ENCODE measurements around the gene TMEM108.

TMEM108 gene

GRCh38 chr3:133187870-133188379, 149.7 kb downstream of the TMEM108 start (continued):
- no peak for TF ChIP-seq ZNF394 (tag by site-specific recombination; IDR thresholded peaks at IDR 0.05; ENCODE audit: borderline replicate concordance)
- no peak for TF ChIP-seq ZNF133 (tag by site-specific recombination; IDR thresholded peaks at IDR 0.05)
- no peak for TF ChIP-seq HOXC10 (CRISPR knock-in tag; IDR thresholded peaks at IDR 0.05)
- TF ChIP-seq ZFP41 (tag by site-specific recombination; IDR thresholded peaks at IDR 0.05; ENCODE audit: borderline replicate concordance): no peak
- TF ChIP-seq ZNF488 (tag by site-specific recombination; IDR thresholded peaks at IDR 0.05): no peak
- TF ChIP-seq ZFP3 (tag by site-specific recombination; IDR thresholded peaks at IDR 0.05; ENCODE audit: low read depth): no peak

- H3K9me3 ChIP-seq (ENCODE audit: control insufficient read depth, insufficient read depth, low read depth, low read length): no peaks in the 10 kb centered on the region
- H3K27ac ChIP-seq (ENCODE audit: extremely low read depth, low read depth, low read length): no peak overlapping the region
- CTCF ChIA-PET: interaction anchor here (1.7 kb wide), 1 partner anchor 148 kb away, joined by 4 read pairs; no protein-coding TSS in a partner anchor
Observed at GRCh38 chr3:133188996-133189395, 150.8 kb downstream of the TMEM108 start.

GRCh38 chr3:133189893-133190292, 151.7 kb downstream of the TMEM108 start:
- CTCF ChIA-PET: interaction anchor here (1.7 kb wide), 1 partner anchor 149 kb away, joined by 4 read pairs; no protein-coding TSS in a partner anchor

More at GRCh38 chr3:133188996-133189395, 150.8 kb downstream of the TMEM108 start:
- Histone ChIP-seq H3K36me3 (ENCODE audit: control insufficient read depth in 2 of 2, insufficient read depth in 1 of 2, low read length in 2 of 2) (no peaks in the 10 kb centered on the region), H3K4me3 (ENCODE audit: low read depth, low read length) (no peak overlapping the region), H3K4me1 (ENCODE audit: control insufficient read depth, insufficient read depth, low read length) (no peaks in the 10 kb centered on the region)
- TF ChIP-seq ZNF558 (tag by site-specific recombination; IDR thresholded peaks at IDR 0.05): no peak
- TF ChIP-seq ZNF791 (tag by site-specific recombination; IDR thresholded peaks at IDR 0.05): no peak
- TF ChIP-seq ZBTB17 (tag by site-specific recombination; IDR thresholded peaks at IDR 0.05): no peak
- TF ChIP-seq ZNF514 (tag by site-specific recombination; IDR thresholded peaks at IDR 0.05): no peak
- TF ChIP-seq ZFP37 (tag by site-specific recombination; IDR thresholded peaks at IDR 0.05): no peak
- TF ChIP-seq, protein P1, sequence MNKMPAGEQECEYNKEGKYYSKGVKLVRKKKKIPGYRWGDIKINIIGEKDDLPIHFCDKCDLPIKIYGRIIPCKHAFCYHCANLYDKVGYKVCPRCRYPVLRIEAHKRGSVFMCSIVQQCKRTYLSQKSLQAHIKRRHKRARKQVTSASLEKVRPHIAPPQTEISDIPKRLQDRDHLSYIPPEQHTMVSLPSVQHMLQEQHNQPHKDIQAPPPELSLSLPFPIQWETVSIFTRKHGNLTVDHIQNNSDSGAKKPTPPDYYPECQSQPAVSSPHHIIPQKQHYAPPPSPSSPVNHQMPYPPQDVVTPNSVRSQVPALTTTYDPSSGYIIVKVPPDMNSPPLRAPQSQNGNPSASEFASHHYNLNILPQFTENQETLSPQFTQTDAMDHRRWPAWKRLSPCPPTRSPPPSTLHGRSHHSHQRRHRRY (tag by site-specific recombination; IDR thresholded peaks at IDR 0.05): no peak
- TF ChIP-seq ZNF391 (tag by site-specific recombination; IDR thresholded peaks at IDR 0.05; ENCODE audit: borderline replicate concordance, low read depth): no peak
- no peak for TF ChIP-seq ZNF274 (IDR thresholded peaks at IDR 0.05; ENCODE audit: low read length)
- TF ChIP-seq ZNF274 (tag by site-specific recombination; IDR thresholded peaks at IDR 0.05; ENCODE audit: borderline replicate concordance): no peak
- no peak for TF ChIP-seq GLI2 (tag by site-specific recombination; IDR thresholded peaks at IDR 0.05; ENCODE audit: borderline replicate concordance, low read depth)
- TF ChIP-seq ZNF677 (tag by site-specific recombination; IDR thresholded peaks at IDR 0.05): no peak
- POLR2A ChIA-PET: no interaction called here

DNA sequence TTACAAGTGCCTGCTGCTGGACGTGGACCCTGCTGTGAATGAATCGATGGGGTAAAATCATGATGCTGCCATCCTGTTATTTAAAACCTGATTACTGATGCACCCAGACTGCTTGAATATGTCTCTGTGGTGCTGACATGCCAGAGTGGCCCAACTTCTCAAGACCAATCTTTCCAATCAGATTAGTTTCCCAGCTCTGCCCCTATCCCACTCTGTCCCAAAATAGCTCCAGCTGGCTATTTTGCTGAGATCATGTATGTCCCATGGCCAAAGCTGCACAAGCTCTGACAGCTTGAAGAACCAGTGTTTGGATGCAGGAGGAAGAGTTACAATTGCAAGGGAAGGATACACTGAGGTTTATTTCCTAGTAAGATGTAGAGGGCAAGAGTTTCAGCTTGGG, 153.6 kb downstream of the TMEM108 start:
- no peaks in the 10 kb centered on the region for H3K9me3 ChIP-seq (ENCODE audit: control insufficient read depth, insufficient read depth, low read depth, low read length)
- H3K4me1 ChIP-seq (ENCODE audit: control insufficient read depth, insufficient read depth, low read length): no peaks in the 10 kb centered on the region
- H3K4me3 ChIP-seq (ENCODE audit: low read depth, low read length): no peak overlapping the region
- TF ChIP-seq ZBTB8A (tag by site-specific recombination; IDR thresholded peaks at IDR 0.05) (no peak), ZIC2 (tag by site-specific recombination; IDR thresholded peaks at IDR 0.05) (peak; percentile 35; the same call in 1 of the 2 replicates), ZNF146 (tag by site-specific recombination; IDR thresholded peaks at IDR 0.05) (no peak)
- ChIA-PET POLR2A (no interaction called here), CTCF (interaction anchor here (0.7 kb wide), 1 partner anchor 25 kb away, joined by 3 read pairs; no protein-coding TSS in a partner anchor)
- H3K27ac ChIP-seq (ENCODE audit: extremely low read depth, low read depth, low read length): no peak overlapping the region
- no peaks in the 10 kb centered on the region for H3K36me3 ChIP-seq (ENCODE audit: control insufficient read depth in 2 of 2, insufficient read depth in 1 of 2, low read length in 2 of 2)

More at GRCh38 chr3:133189893-133190292, 151.7 kb downstream of the TMEM108 start:
- TF ChIP-seq ZXDB (tag by site-specific recombination; IDR thresholded peaks at IDR 0.05) (no peak), ZNF155 (tag by site-specific recombination; IDR thresholded peaks at IDR 0.05) (no peak), RBAK (tag by site-specific recombination; IDR thresholded peaks at IDR 0.05) (no peak)
- no peak overlapping the region for H3K4me3 ChIP-seq (ENCODE audit: low read depth, low read length)
- H3K4me1 ChIP-seq (ENCODE audit: control insufficient read depth, insufficient read depth, low read length): no peaks in the 10 kb centered on the region
- H3K9me3 ChIP-seq (ENCODE audit: control insufficient read depth, insufficient read depth, low read depth, low read length): no peaks in the 10 kb centered on the region
- POLR2A ChIA-PET: no interaction called here
- no peaks in the 10 kb centered on the region for H3K36me3 ChIP-seq (ENCODE audit: control insufficient read depth in 2 of 2, insufficient read depth in 1 of 2, low read length in 2 of 2)
- H3K27ac ChIP-seq (ENCODE audit: extremely low read depth, low read depth, low read length): no peak overlapping the region

Measured in HEK293 (cell line).